GM21786 (cell line): ENCODE results near the gene ENPP3.

Source experiments
- ATAC-seq: cut with Tn5 transposase; IDR thresholded peaks from one replicate; pipeline ENCODE4 v1.9.1; 2021; ENCODE audit not compliant: unreplicated experiment

Gene ENPP3

DNA sequence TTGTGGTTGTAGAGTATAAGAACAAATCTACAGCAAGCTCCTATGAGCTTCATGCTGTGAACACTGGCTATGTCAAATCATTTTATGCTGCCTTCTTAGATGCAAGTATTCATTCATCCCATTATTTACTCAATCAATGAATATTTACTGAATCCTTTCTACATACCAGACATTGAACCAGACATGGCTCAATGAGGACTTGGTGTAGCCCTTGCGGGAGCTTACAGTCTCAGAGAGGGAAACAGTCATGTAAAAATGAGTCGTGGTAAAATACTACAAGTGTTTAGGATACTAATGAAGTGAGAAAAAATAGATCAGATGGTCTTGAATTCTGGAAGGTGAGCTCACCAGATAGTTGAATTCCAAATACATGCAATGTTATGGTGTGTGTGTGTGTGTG is 125.9 kb downstream of the ENPP3 start:
- no peak for ATAC-seq

DNA sequence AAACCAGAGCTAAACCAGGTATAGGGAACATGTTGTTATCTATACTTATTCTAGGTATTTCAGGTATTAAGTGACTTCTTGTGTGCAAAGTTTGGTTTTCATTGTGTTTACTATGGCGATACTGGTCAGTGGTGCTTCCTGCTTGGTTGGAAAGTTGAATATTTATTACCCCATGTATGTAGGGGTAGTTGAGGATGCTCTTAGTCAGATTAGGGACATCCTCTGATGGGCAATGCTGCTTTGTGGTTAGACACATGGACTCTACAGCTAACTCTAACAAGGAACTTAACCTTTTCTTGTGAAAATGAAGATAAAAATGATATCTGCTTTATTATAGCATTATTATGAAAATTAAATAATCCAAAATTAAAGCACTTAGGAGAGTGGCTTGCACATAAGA is 126.6 kb downstream of the ENPP3 start:
- no peak for ATAC-seq

DNA sequence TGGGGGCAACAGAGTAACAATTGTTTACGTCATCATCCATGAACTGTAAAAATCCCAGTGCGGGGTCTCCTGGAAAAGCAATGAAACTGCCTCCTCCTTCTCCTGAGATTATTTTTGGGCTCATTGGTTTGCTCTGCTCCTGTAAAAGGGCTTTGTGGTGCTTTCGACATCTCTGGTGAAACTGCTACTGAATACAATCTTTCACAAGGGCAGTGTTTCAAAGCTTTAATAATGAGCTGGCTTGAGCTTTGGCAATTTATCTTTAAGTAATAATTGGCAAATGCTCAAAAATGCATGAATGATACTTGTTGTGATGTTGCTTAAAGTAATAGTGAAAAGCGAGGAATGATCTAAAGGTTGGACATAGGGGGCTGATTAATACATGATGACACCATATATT is 127.2 kb downstream of the ENPP3 start:
- ATAC-seq, result no peak

DNA sequence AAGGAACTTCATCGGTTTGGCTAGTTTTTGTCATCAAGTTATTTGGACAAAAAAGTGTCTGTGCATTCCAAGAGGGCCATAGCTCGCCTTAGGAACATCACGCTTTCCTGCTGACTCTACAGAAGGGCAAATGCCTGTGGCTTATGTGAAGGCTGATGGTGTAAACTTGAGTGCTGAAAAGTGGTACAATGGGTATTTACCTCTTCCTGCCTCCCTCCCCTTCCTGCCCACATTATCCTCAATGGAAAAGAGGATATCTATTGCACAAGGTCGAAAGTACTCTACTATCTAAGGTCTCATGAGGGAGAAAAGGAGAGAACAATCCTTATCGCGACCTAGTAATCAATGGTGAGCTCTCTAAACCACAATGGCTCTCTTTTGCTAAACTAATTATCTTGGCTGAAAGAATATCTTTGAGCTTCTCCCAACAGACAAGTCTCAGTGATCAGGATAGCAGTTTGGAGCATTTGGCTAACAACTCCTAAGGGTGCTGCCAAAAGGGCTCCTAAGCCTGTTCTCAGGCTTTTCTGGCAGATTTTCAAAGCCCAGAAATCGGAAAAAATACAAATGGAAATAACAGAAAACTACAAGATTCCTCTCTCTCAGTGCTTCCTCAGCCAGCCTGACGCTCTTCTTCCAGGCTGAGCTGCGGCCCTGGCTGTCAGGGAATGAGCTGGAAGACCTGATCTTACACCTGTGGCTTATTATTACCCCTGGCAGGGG is 128.1 kb downstream of the ENPP3 start:
- ATAC-seq, result no peak

DNA sequence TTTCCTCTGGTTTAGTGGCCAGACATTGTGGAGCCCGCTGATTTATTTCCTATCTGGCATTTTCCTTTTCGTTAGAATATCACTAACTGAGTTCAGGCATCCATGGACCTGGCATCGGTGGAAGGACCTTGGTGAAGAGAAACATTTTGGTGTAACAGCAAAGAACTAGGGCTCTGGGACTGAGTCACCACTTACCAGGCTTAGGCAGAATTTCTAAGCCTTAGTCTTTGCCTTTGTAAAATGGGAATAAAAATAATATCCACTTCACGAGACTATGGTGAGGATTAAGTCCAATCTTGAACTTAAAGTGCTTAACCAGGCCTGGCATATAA is 128.7 kb downstream of the ENPP3 start:
- ATAC-seq, result no peak

DNA sequence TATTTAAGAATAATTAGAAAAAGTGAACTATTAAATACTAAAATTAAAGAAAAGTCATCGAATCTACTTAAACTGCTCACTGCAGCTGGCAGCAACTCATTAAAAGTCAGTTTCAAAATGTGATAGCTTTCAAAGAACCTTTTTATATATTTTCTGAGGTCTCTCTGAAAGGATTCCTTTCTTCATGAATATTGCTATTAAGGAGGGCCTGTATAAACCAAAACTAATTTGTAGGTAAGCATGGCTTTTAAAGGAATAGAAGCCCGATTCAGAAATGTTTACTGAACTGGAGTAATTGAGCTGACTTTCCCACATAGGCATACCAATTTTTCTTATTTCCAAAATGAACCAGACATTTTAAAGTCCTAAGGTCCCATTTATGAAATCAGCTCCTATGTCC is 129.5 kb downstream of the ENPP3 start:
- no peak for ATAC-seq

DNA sequence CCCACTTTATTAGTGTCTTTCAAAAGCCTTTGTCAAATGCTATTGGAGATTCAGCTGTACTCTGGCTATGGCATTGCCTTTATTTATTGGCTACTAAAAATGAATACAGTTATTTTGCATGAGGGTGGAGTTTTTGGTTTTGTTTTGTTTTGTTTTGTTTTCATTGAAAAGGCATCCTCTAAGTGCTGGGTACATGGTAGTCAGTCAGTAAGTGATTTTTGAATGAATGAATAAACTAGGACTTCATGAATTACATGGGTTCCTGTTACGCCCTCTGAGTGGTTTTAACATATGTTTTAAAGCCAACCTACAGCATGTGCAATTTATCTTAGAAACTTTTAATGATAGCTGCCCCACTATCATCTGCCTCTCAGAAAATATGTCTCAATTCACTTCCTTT is 131.9 kb downstream of the ENPP3 start:
- no peak for ATAC-seq

DNA sequence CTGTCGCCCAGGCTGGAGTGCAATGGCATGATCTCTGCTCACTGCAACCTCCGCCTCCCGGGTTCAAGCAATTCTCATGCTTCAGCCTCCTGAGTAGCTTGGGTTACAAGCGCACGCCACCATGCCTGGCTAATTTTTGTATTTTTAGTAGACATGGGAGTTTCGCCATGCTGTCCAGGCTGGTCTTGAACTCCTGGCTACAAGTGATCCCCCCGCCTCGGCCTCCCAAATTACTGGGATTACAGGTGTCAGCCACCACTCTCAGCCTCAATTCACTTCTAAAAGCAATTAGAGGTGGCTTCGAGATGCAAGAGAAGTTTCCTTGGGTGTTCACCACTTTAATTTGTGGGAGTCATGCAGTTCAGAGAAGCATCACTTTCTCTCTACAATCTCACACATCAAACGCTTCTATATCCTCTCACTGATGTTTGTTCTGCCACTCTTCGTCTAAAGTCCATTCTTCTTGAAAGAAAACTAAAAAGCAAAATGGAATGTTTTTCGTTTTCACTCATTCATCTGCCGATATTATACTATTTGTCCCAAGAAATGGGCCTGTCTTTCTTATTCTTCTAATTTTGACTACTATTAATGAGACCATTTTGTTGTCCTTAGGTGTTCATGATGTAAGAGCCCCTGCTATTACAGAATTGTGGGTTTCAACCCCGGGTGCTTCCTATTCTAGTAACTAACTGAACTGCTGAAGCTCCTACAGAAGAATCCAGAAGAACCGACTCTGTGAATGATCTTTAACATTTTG is 132.5 kb downstream of the ENPP3 start:
- ATAC-seq, result no peak

DNA sequence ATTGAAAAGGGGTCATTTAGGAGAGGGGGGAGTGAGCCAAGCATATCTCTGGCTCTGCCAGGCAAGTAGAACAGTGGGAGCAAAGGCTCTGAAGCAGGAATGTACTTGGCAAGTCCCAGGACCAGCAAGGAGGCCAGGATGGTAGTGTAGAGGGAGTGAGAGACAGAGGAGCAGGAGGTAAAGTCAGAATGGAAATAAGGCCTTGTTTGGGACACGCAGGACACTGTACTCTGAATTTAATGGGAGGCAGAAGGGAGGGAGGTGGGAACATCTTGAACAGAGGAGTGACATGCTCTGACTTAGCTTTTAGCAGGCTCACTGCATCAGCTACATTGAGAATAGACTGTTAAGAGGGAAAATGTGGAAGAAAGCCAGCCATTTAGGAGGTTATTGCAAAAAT is 133.7 kb downstream of the ENPP3 start:
- no peak for ATAC-seq

DNA sequence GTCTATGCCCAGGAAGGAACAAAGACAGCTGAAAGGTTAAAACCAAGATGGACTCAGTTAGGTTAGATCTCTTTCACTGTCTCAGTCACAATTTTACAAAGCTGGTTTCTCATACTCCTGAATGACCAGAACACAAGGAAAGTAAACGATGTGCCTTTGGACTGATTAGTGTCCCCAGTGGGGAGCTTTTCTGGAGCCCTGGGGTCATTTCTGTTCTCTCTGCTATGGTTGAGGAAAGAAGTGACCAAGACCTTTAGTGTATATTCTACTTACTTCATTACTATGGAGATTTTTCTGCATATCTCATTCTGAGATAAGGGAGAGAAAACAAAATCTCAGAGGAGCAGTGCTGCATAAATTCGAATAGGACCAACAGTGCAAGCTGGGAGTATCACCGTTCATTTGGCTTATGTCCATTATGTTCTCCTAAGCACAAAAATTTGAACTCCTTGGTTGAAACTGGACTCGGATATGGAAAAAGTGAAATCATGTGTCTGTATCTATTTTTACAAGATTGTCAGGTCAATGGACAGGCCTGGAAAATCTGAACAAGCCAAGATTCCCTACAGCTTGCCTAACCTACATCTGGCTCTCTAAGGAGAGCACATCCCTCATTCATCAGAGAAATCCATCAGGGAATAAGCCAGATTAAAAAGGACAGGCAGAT is 136.3 kb downstream of the ENPP3 start:
- no peak for ATAC-seq

DNA sequence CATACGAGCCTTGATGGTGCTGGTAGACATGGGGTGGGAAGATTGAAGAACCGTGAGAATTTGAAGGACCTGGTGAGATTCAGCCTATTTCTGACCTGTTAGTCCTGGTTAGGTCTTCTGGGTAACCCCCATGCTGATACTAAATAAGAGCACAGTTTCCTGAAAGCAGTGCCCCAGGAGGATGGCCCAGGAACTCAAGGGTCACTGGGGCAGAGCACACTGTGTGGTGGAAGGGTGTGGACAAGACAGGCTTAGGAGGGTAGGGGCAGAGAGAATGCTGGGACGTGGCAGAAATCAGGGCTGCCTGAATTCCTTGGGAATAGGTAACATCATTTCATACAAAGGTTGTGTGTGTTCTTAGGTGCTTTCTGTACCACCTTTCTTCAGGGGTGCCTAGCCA is 138.8 kb downstream of the ENPP3 start:
- ATAC-seq, result no peak

DNA sequence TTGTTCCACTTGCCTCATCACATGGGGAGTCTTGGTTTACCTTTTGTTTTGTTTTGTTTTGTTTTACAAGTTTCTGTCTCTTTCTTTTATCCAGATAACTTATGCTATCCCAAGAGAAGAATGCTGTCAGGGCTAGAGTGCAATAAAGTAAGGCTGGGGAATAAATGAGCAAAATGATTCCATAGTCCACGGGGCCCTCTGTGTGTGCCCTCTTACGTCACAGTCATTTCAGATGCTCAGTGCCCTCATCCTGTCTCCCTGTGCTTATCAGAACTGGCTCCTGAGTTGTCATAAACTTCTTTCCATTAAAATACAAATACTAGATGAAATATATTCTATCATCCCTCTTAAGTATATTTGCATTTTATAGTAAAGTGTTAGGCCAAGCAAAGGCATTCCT is 139.9 kb downstream of the ENPP3 start:
- ATAC-seq, result no peak

DNA sequence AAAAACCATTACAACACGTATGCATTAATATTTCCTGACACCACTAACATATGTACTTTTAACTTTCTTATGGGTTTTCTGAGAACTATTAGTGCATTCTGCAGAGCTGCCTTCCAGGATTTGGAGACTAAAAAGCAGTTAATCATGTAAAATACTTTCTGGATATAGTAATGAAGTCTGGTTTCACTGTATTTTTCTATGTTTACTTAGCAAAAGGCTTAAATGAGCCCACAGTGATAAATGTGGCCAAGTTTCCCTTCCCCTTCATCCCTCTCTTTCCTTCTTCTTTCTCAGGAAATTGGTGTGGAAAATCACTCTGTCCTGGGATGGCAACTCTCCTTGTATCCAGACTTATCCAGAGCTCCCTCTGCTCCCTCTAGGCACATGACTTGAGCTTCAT is 141.1 kb downstream of the ENPP3 start:
- ATAC-seq, result no peak

DNA sequence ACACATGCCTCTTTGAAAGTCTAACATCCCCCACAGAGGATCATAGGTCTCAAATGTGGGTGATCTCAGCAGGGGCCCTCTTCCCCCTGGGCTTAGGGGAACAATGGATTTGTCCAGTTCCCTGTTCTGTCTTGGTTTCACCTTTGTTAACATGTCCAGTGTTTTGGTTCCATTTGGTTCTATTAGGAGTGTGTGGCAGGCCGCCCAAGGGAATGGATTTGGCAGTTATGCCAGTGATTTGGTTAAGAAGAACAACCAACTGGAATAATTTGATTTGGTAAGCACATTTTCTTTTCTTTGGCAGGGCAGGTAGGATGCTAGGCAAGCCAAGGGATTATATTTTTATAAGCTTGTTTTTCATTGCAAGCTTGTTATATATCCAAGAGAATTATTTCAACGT is 142.2 kb downstream of the ENPP3 start:
- ATAC-seq, result no peak

DNA sequence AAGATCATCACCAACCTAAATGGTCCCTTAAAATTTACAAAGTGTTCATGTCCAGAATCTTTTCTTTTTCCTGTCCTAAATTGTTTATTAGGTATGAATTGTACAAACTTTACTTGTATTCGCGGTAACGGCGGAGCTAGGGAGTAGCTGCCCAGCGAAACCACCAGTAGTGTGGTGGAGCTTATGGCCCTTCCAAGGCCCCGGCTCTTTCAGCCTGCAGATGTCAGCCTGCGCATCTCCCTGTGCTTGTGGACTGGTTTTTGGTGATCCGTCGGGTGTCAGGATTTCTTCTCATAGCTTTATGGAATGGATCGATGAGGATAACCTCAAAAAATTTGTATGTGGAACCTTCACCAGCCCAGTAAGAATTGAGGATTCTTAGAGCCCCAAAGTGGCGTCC is 143.5 kb downstream of the ENPP3 start:
- ATAC-seq, result no peak

DNA sequence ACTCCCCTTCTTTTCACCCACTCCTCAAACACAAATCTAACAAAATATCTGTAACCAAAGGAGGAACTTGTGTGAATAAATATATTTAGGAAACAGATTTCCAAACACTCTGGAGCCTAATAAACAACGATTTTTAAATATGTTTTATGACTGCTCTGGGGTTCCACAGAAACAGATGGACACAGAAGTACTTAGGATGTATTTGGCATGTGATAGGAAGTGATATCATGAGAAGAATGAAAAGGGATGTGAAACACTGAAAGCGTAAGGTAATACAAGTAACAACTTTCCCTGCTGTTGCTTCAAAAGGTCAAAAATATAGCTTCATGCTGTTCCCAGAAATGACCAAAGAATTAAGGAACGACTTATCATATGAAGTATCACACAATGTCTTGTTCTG is 144.6 kb downstream of the ENPP3 start:
- ATAC-seq, result no peak

DNA sequence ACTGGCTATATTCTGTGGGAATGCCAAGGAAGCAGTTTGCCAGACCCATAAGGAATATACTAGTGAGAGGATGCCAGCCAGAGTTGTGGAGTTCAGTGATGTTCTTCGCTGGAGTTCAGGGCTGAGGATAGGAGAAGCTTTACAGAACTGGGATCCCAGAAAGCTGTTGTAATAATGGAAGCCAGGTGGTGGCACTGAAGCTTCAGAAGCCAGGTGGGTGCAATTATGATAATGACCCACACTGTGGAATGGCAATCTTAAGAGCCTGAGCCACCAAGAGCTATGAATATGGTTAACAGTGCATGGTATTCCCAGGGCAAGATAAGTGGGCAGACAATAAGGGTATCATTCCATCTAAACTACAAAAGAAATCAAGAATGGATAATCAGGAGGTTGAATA is 145.7 kb downstream of the ENPP3 start:
- ATAC-seq, result no peak

DNA sequence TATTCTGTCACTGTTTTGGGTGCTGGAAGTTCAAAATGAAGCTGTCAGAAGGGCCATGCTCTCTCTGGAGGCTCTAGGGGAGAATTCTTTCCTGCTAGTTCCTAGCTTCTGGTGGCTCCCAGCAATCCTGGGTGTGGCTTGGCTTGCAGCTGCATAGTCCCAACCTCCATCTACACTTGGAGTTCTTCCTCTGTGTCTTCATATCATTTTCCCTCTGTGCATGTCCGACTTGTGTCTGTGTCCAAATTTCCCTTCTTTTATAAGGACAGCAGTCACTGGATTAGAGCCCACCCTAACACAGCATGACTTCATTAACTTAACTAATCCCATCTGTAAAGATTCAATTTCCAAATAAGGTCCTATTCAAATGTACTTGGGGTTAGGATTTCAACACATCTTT is 147.5 kb downstream of the ENPP3 start:
- no peak for ATAC-seq

DNA sequence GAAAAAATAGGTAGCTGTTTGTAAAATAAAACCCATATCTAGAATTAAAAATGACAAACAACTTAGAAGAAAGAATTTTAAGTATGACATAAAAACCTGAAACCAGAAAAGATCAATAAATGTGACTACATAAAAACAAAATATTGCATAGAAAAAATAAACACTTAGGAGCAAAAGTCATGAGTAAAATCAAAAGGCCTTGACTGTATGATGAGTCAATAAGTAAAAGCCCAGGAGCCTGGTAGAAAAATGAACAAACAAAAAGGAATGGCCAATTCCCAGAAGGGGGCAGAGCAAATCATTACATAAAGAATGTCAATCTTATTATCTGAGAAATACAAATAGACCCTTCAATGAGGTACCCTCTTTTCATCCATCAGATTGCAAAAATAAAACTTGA is 150.0 kb downstream of the ENPP3 start:
- no peak for ATAC-seq

DNA sequence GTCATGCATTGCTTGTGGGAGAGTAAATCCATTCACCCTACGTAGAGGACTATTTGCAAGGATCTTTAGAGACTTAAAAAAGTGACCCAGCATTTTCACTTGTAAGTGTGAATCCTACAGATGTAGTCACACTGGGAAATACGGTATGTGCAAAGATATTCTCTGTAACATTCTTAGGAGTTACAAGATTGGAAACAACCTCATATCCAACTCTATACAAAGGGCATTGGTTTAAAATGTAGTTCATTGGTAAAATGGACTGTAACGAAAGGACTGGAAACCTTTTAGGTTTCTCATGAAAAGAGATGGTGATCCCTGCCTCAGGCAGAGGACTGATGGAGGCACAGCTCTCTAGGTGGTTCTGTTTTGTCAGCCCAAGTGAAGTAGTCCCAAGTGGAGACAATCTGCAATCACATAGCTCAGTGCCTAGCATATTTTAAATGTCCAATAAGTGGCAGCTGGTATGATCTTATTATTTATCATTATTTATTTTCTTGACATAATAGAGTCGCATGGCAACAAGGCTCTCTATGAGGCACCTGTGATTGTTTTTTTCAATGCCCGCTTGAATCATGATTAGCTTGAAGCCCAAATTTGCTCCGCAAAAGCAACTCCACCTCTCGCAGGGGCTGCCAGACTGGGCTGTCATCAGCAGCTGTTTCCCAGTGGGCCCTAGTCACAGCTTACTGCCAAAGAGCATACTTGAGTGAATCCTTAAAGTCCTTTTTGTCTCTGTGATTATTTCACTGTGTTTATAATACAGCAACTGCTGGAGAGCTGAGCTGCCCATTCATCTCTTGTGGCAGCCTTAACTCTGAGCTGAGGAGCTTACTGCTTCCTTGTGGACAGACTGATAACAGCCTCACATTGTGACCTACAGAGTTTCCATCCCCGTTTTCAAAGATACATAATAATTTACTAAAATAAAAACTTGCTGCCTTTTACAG is 150.9 kb downstream of the ENPP3 start:
- ATAC-seq, result no peak

DNA sequence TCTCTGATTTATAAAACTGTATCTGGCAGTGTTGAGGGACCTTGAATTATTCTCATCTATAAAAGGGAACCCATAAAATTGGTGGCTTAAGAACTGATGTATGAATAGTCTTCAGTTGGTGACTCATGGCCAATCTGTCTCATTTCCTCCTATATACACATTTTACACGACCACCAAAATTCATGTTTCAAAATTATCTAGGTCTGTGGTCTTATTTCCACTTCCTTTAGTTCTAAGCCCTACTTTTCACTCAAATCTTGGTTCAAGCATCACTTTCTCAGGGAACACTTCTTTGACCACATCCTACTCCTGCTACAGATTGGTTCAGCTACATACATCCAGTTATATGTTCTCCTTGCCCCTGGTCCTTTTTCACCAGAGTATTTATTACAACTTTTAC is 152.1 kb downstream of the ENPP3 start:
- ATAC-seq, result no peak
